ENCODE results near the gene MRI1.
"Not testable (repeated sequence)": the region's sequence is repeated elsewhere in the genome, so short reads cannot be mapped to it uniquely, and the experiment has no call there.

DNA sequence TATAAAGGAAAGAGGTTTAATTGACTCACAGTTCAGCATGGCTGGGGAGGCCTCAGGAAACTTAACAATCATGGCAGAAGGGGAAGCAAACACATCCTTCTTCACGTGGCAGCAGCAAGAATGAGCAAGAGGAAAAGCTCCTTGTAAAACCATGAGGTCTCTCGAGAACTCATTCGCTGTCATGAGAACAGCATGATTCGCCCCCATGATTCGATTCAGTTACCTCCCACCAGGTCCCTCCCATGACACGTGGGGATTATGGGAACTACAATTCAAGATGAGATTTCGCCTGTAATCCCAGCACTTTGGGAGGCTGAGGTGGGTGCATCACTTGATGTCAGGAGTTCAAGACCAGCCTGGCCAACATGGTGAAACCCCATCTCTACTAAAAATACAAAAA is 10.7 kb upstream of the MRI1 start:
- TF ChIP-seq, protein P1, sequence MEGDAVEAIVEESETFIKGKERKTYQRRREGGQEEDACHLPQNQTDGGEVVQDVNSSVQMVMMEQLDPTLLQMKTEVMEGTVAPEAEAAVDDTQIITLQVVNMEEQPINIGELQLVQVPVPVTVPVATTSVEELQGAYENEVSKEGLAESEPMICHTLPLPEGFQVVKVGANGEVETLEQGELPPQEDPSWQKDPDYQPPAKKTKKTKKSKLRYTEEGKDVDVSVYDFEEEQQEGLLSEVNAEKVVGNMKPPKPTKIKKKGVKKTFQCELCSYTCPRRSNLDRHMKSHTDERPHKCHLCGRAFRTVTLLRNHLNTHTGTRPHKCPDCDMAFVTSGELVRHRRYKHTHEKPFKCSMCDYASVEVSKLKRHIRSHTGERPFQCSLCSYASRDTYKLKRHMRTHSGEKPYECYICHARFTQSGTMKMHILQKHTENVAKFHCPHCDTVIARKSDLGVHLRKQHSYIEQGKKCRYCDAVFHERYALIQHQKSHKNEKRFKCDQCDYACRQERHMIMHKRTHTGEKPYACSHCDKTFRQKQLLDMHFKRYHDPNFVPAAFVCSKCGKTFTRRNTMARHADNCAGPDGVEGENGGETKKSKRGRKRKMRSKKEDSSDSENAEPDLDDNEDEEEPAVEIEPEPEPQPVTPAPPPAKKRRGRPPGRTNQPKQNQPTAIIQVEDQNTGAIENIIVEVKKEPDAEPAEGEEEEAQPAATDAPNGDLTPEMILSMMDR (IDR thresholded peaks at IDR 0.05), result not testable (repeated sequence)
- not testable (repeated sequence) for TF ChIP-seq ZFX (IDR thresholded peaks at IDR 0.05; ENCODE audit: borderline replicate concordance)

Measured in 22Rv1 (cell line).